Endodermal cell (in vitro differentiated cells): ENCODE results near the gene DAPK1. TPM values are rescaled to one million over a fixed set of nuclear protein-coding genes. Genes with fewer than 3 reads are reported as not detected.

Experiments
- DNase-seq: peaks from one replicate; pipeline ENCODE4 v3.0.0-alpha.2; 2017
- H3K27ac ChIP-seq: 2 replicates; pipeline ENCODE4 v1.5.1; 2013; ENCODE audit warnings: mild to moderate bottlenecking, low read depth, low read length, moderate library complexity
- H3K27me3 ChIP-seq: 2 replicates; pipeline ENCODE4 v1.6.1; 2013; ENCODE audit warnings: mild to moderate bottlenecking, low read length, moderate library complexity; ENCODE audit not compliant: insufficient read depth, control insufficient read depth, poor library complexity, severe bottlenecking
- H3K36me3 ChIP-seq: 2 replicates; pipeline ENCODE4 v1.7.0; 2013; ENCODE audit warnings: mild to moderate bottlenecking, low read length, moderate library complexity; ENCODE audit not compliant: control insufficient read depth, insufficient read depth
- H3K4me1 ChIP-seq: one replicate; pipeline ENCODE4 v1.7.0; 2013; ENCODE audit warnings: low read length; ENCODE audit not compliant: control insufficient read depth, insufficient read depth
- H3K4me3 ChIP-seq: 2 replicates; pipeline ENCODE4 v1.5.1; 2013; ENCODE audit warnings: mild to moderate bottlenecking, low read length, moderate library complexity
- H3K9ac ChIP-seq: 2 replicates; pipeline ENCODE4 v1.6.1; 2013; ENCODE audit warnings: mild to moderate bottlenecking, low read length, moderate library complexity; ENCODE audit not compliant: poor library complexity, severe bottlenecking; ENCODE audit errors: extremely low read depth
- H3K9me3 ChIP-seq: 2 replicates; pipeline ENCODE4 v1.6.1; 2013; ENCODE audit warnings: mild to moderate bottlenecking, low read length, moderate library complexity; ENCODE audit not compliant: control insufficient read depth
- H3K27ac Mint-ChIP-seq: 2 replicates; pipeline ENCODE4 v1.8.0; 2020; ENCODE audit warnings: mixed read lengths
- H3K27me3 Mint-ChIP-seq: 2 replicates; pipeline ENCODE4 v1.8.0; 2021; ENCODE audit warnings: mild to moderate bottlenecking, mixed read lengths; ENCODE audit not compliant: insufficient read depth
- H3K36me3 Mint-ChIP-seq: 2 replicates; pipeline ENCODE4 v1.8.0; 2020; ENCODE audit warnings: low read depth, mixed read lengths
- H3K4me1 Mint-ChIP-seq: 2 replicates; pipeline ENCODE4 v1.8.0; 2020; ENCODE audit warnings: mixed read lengths
- H3K4me3 Mint-ChIP-seq: 2 replicates; pipeline ENCODE4 v1.8.0; 2020; ENCODE audit warnings: mild to moderate bottlenecking, moderate library complexity, mixed read lengths
- H3K9me3 Mint-ChIP-seq: 2 replicates; pipeline ENCODE4 v1.8.0; 2020; ENCODE audit warnings: mild to moderate bottlenecking, mixed read lengths
- CTCF ChIP-seq: fragments of 200-600 bp; sonication (generic); conservative IDR thresholded peaks from 2 replicates; pipeline ENCODE4 v1.5.0; 2021; ENCODE audit warnings: antibody characterized with exemption, mild to moderate bottlenecking
- WGBS, 2 experiments: methylation state at CpG; one replicate each; pipeline versions ENCODE4 v1.1.5 to v1.1.7; 2013; ENCODE audit warnings: missing lambda C conversion rate in 2 of 2, mixed read lengths in 1 of 2; ENCODE audit not compliant: insufficient coverage in 1 of 2, insufficient read length in 1 of 2; 5-methylcytosine and 5-hydroxymethylcytosine counted together
- total RNA-seq, 2 donors: library from RNA; stranded (reverse); fragmentation: NEBNext Ultra II Directional in 1 of 2; extraction: Animal tissue kit (Norgen Biotek cat#: 25700) in 1 of 2; gene quantifications; 2 replicates in 1 of 2; 3 replicates in 1 of 2; pipeline ENCODE4 v1.2.1, GENCODE V29; 2021

Gene DAPK1
- total RNA-seq, 2 donors from 2014 or later, result 117 to 139 TPM

- 91 to 98% methylated on average over 4 to 5 of the region's 5 CpGs for WGBS, 2 experiments
- Histone ChIP-seq H3K4me3 (no peak overlapping the region), H3K4me1 (no peaks in the 10 kb centered on the region), H3K9ac (no peak overlapping the region), H3K27ac (no peak overlapping the region), H3K27me3 (no peaks in the 10 kb centered on the region), H3K9me3 (no peaks in the 10 kb centered on the region), H3K36me3 (peaks cover 27% of the 10 kb centered on the region)
- TF ChIP-seq CTCF, result no peak
- H3K4me1 Mint-ChIP-seq, result peaks cover 12% of the 10 kb centered on the region
- H3K27ac Mint-ChIP-seq, result no peak overlapping the region
- no peak overlapping the region for H3K4me3 Mint-ChIP-seq
- no peaks in the 10 kb centered on the region for H3K9me3 Mint-ChIP-seq
- no peaks in the 10 kb centered on the region for H3K27me3 Mint-ChIP-seq
- no peak for DNase-seq
- H3K36me3 Mint-ChIP-seq, result peaks cover 30% of the 10 kb centered on the region
Measured at GRCh38 chr9:87550253-87550954, 52.7 kb downstream of the DAPK1 start.

GRCh38 chr9:87551772-87552217, 54.1 kb downstream of the DAPK1 start:
- peaks cover 13% of the 10 kb centered on the region for H3K4me1 Mint-ChIP-seq
- peaks cover 27% of the 10 kb centered on the region for H3K36me3 ChIP-seq
- no peaks in the 10 kb centered on the region for H3K27me3 Mint-ChIP-seq
- WGBS, 2 experiments, result 89 to 93% methylated on average over 10 of the region's 10 CpGs
- no peaks in the 10 kb centered on the region for H3K9me3 ChIP-seq
- no peak overlapping the region for H3K9ac ChIP-seq
- DNase-seq, result no peak
- H3K36me3 Mint-ChIP-seq, result peaks cover 25% of the 10 kb centered on the region
- H3K4me3 ChIP-seq, result no peak overlapping the region
- H3K27ac ChIP-seq, result no peak overlapping the region
- peak overlapping the region; percentile 35 for H3K27ac Mint-ChIP-seq
- no peaks in the 10 kb centered on the region for H3K27me3 ChIP-seq
- H3K4me3 Mint-ChIP-seq, result no peak overlapping the region
- H3K9me3 Mint-ChIP-seq, result no peaks in the 10 kb centered on the region
- no peak for TF ChIP-seq CTCF
- H3K4me1 ChIP-seq, result no peaks in the 10 kb centered on the region

GRCh38 chr9:87554171-87554910, 56.7 kb downstream of the DAPK1 start:
- H3K27me3 ChIP-seq, result no peaks in the 10 kb centered on the region
- H3K36me3 Mint-ChIP-seq, result peaks cover 13% of the 10 kb centered on the region
- H3K36me3 ChIP-seq, result peaks cover 17% of the 10 kb centered on the region
- no peak overlapping the region for H3K9ac ChIP-seq
- no peak overlapping the region for H3K27ac ChIP-seq
- H3K4me3 ChIP-seq, result no peak overlapping the region
- no peaks in the 10 kb centered on the region for H3K27me3 Mint-ChIP-seq
- no peaks in the 10 kb centered on the region for H3K9me3 ChIP-seq
- H3K4me1 ChIP-seq, result no peaks in the 10 kb centered on the region
- no peak overlapping the region for H3K4me3 Mint-ChIP-seq
- 93% methylated on average over 8 to 10 of the region's 11 CpGs for whole genome bisulfite sequencing, 2 experiments
- no peak for TF ChIP-seq CTCF
- peak; percentile 34 for DNase-seq
- H3K9me3 Mint-ChIP-seq, result no peaks in the 10 kb centered on the region
- H3K27ac Mint-ChIP-seq, result no peak overlapping the region
- peaks cover 7% of the 10 kb centered on the region for H3K4me1 Mint-ChIP-seq
